Umbilical cord (tissue), 2 donors: ENCODE results near the gene IKBKG. TPM values are rescaled to one million over a fixed set of nuclear protein-coding genes. Genes with fewer than 3 reads are reported as not detected.
"Not testable (repeated sequence)": the region's sequence is repeated elsewhere in the genome, so short reads cannot be mapped to it uniquely, and the experiment has no call there.

Experiments used
- DNase-seq: peaks from one replicate; pipeline ENCODE4 v3.0.0-alpha.2; 2015; ENCODE audit warnings: low spot score
- total RNA-seq: library from RNA; depleted of rRNA; stranded (reverse); fragments of >200 nt; gene quantifications from one replicate; pipeline ENCODE4 v1.2.3, GENCODE V29; 2014; ENCODE audit warnings: low replicate concordance; ENCODE audit not compliant: insufficient read depth

The IKBKG gene
- total RNA-seq, 1 donor from 2014 or later: 4.8 TPM

- no peak for DNase-seq
Observed at GRCh38 chrX:154602766-154603437, 55.5 kb downstream of the IKBKG start.

GRCh38 chrX:154603438-154604430 lies 56.3 kb downstream of the IKBKG start:
- peak; percentile 56 for DNase-seq

GRCh38 chrX:154605566-154605965 lies 58.1 kb downstream of the IKBKG start:
- no peak for DNase-seq

DNA sequence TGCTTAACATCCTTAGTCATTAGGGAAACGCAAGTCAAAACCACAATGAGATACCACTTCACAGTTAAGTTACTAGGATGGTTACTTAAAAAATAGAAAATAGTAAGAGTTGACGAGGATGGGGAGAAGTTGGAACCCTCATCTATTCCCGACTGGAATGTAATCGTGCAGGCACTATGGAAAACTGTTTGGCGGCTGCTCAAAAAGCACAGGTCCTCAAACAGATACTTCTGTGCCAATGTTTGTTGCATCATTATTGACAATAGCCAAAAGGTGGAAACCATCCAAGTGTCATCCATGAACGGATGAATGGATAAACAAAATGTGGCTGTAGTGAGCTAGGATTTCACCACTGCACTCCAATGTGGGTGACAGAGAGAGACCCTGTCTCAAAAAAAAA lies 60.0 kb downstream of the IKBKG start:
- DNase-seq: no peak

DNA sequence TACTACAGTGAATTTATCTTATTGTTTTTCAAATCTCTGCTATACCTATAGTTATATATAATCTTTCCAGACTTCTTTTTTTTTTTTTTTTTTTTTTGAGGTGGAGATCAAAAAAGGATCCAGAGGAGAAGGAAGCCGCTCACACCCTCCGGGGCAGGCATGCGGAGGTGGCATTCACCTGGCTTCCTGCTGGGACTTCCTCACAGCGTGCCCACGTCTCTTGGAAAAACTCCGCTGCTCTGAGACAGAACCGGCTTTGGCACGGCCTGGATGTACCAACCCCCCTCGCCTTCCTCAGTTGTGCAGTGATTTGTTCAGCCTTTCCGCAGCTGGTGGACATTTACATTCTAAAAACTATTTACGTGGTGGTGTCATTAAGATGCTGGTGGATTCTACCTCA lies 60.6 kb downstream of the IKBKG start:
- DNase-seq: not testable (repeated sequence)

- not testable (repeated sequence) for DNase-seq
Observed at GRCh38 chrX:154608823-154609222, 61.4 kb downstream of the IKBKG start.

- not testable (repeated sequence) for DNase-seq
Observed at GRCh38 chrX:154611146-154611545, 63.7 kb downstream of the IKBKG start.

DNA sequence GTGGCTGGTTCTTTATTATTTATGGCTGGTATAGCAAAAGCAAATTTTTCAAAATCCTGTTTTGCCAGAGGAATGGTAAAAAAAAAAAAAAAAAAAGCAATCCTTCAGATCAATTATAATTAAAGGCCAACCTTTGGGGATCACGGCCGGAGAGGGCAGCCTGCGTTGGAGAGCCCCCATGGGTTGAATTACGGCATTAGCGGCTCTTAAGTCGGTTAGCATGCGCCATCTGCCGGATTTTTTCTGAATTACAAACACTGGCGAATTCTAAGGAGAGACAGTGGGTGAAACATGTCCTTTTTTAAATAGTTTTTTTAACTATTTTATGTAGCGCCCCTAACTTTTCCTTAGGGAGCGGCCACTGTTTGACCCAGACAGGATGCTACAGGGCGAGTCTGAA lies 66.2 kb downstream of the IKBKG start:
- DNase-seq: not testable (repeated sequence)

Other genes with a start within 250 kb of the IKBKG start
- gene FLNA, start 173.0 kb upstream of the IKBKG start, total RNA-seq: 4,615 TPM
- gene EMD, start 168.3 kb upstream of the IKBKG start, total RNA-seq: 22.9 TPM
- gene RPL10, start 149.2 kb upstream of the IKBKG start, total RNA-seq: 2,985 TPM
- 27.7 TPM for gene DNASE1L1, start 138.4 kb upstream of the IKBKG start, total RNA-seq
- gene TAFAZZIN, start 136.1 kb upstream of the IKBKG start, total RNA-seq: 33.7 TPM
- gene ATP6AP1, start 118.9 kb upstream of the IKBKG start, total RNA-seq: 31.5 TPM
- 55.4 TPM for gene GDI1, start 110.5 kb upstream of the IKBKG start, total RNA-seq
- 19.3 TPM for gene FAM50A, start 103.5 kb upstream of the IKBKG start, total RNA-seq
- gene PLXNA3, start 89.3 kb upstream of the IKBKG start, total RNA-seq: 10.1 TPM
- 14.9 TPM for gene LAGE3, start 68.3 kb upstream of the IKBKG start, total RNA-seq
- gene UBL4A, start 61.0 kb upstream of the IKBKG start, total RNA-seq: 15.2 TPM
- gene SLC10A3, start 57.0 kb upstream of the IKBKG start, total RNA-seq: 10.4 TPM
- 33.2 TPM for gene FAM3A, start 31.4 kb upstream of the IKBKG start, total RNA-seq
- gene G6PD, start 774 bp upstream of the IKBKG start, total RNA-seq: 12.3 TPM
- not detected for gene CTAG1A, start 37.5 kb downstream of the IKBKG start, total RNA-seq
- not detected for gene CTAG1B, start 71.7 kb downstream of the IKBKG start, total RNA-seq
- gene CTAG2, start 106.0 kb downstream of the IKBKG start, total RNA-seq: not detected
- 7.0 TPM for gene GAB3, start 203.5 kb downstream of the IKBKG start, total RNA-seq
- 17.6 TPM for gene DKC1, start 215.2 kb downstream of the IKBKG start, total RNA-seq